Osteoblast (primary cell): Measurements from ENCODE around the gene INHA. TPM values are rescaled to one million over a fixed set of nuclear protein-coding genes. Genes with fewer than 3 reads are reported as not detected.

Experiments used
- DNase-seq: peaks from one replicate; pipeline ENCODE4 v3.0.0; 2011; ENCODE audit warnings: low spot score, mixed read lengths; ENCODE audit not compliant: insufficient read length; ENCODE audit errors: missing footprints
- H2AFZ ChIP-seq: 2 replicates; pipeline ENCODE4 v1.6.0; 2011; ENCODE audit warnings: mild to moderate bottlenecking, low read length
- H3K27ac ChIP-seq: 2 replicates; pipeline ENCODE4 v1.5.1; 2011; ENCODE audit warnings: mild to moderate bottlenecking, low read depth, low read length, moderate library complexity
- H3K27me3 ChIP-seq: 2 replicates; pipeline ENCODE4 v1.6.0; 2012; ENCODE audit warnings: mild to moderate bottlenecking, control low read depth, inconsistent platforms, low read length, moderate library complexity; ENCODE audit not compliant: insufficient read depth
- H3K36me3 ChIP-seq: 2 replicates; pipeline ENCODE4 v1.5.1; 2011; ENCODE audit warnings: mild to moderate bottlenecking, low read length, control low read depth, moderate library complexity; ENCODE audit not compliant: insufficient read depth
- H3K4me1 ChIP-seq: 2 replicates; pipeline ENCODE4 v1.5.1; 2011; ENCODE audit warnings: mild to moderate bottlenecking, low read length, control low read depth, moderate library complexity; ENCODE audit not compliant: insufficient read depth
- H3K4me2 ChIP-seq: 2 replicates; pipeline ENCODE4 v1.6.0; 2011; ENCODE audit warnings: mild to moderate bottlenecking, low read length; ENCODE audit not compliant: insufficient read depth
- H3K4me3 ChIP-seq: fragments of 200-600 bp; sonication (generic); 3 replicates; pipeline ENCODE4 v1.5.1; 2012; ENCODE audit warnings: mild to moderate bottlenecking, low read length, inconsistent platforms; ENCODE audit not compliant: insufficient read depth
- H3K79me2 ChIP-seq: 2 replicates; pipeline ENCODE4 v1.6.0; 2012; ENCODE audit warnings: mild to moderate bottlenecking, low read length, control low read depth, inconsistent platforms; ENCODE audit not compliant: insufficient read depth
- H3K9me3 ChIP-seq: 2 replicates; pipeline ENCODE4 v1.5.1; 2011; ENCODE audit warnings: low read depth, low read length, control low read depth
- H4K20me1 ChIP-seq: 2 replicates; pipeline ENCODE4 v1.6.0; 2012; ENCODE audit warnings: mild to moderate bottlenecking, low read length, control low read depth; ENCODE audit not compliant: insufficient read depth
- CTCF ChIP-seq: IDR thresholded peaks from 2 replicates; pipeline ENCODE4 v1.5.1; 2011; ENCODE audit warnings: mild to moderate bottlenecking, low read depth, low read length, moderate library complexity; ENCODE audit errors: extremely low read depth
- total RNA-seq: library from RNA; depleted of rRNA; stranded (reverse); fragments of >200 nt; gene quantifications from 2 replicates; pipeline ENCODE4 v1.2.3, GENCODE V29; 2012

Gene INHA
- total RNA-seq, 1 donor = under 0.01 TPM

- no peaks in the 10 kb centered on the region for H3K9me3 ChIP-seq
- peak; percentile 72 for DNase-seq
- H2AFZ ChIP-seq = no peak overlapping the region
- H4K20me1 ChIP-seq = no peaks in the 10 kb centered on the region
- H3K4me2 ChIP-seq = no peak overlapping the region
- no peak for TF ChIP-seq CTCF
- H3K4me3 ChIP-seq = no peak overlapping the region
- no peaks in the 10 kb centered on the region for H3K79me2 ChIP-seq
- H3K27ac ChIP-seq = no peak overlapping the region
- H3K27me3 ChIP-seq = no peaks in the 10 kb centered on the region
- no peaks in the 10 kb centered on the region for H3K4me1 ChIP-seq
- H3K36me3 ChIP-seq = peaks cover 9% of the 10 kb centered on the region
These were observed 43.8 kb downstream of the INHA start for GRCh38 chr2:219615894-219616293.

- no peak overlapping the region for H3K4me3 ChIP-seq
- H3K36me3 ChIP-seq = peaks cover 9% of the 10 kb centered on the region
- no peak overlapping the region for H3K27ac ChIP-seq
- DNase-seq = peak; percentile 48
- H3K9me3 ChIP-seq = no peaks in the 10 kb centered on the region
- no peak overlapping the region for H2AFZ ChIP-seq
- H4K20me1 ChIP-seq = no peaks in the 10 kb centered on the region
- no peaks in the 10 kb centered on the region for H3K27me3 ChIP-seq
- H3K4me2 ChIP-seq = no peak overlapping the region
- no peak for TF ChIP-seq CTCF
- H3K79me2 ChIP-seq = no peaks in the 10 kb centered on the region
- no peaks in the 10 kb centered on the region for H3K4me1 ChIP-seq
These were observed 44.4 kb downstream of the INHA start for GRCh38 chr2:219616550-219616949.

GRCh38 chr2:219618733-219619122 lies 46.6 kb downstream of the INHA start:
- Histone ChIP-seq H2AFZ (no peak overlapping the region), H3K4me3 (no peak overlapping the region), H3K9me3 (no peaks in the 10 kb centered on the region), H3K36me3 (peaks cover 9% of the 10 kb centered on the region), H3K27me3 (no peaks in the 10 kb centered on the region), H4K20me1 (no peaks in the 10 kb centered on the region), H3K79me2 (no peaks in the 10 kb centered on the region), H3K4me1 (no peaks in the 10 kb centered on the region), H3K27ac (no peak overlapping the region), H3K4me2 (no peak overlapping the region)
- no peak for TF ChIP-seq CTCF
- no peak for DNase-seq

GRCh38 chr2:219619235-219619634 lies 47.1 kb downstream of the INHA start:
- TF ChIP-seq CTCF = no peak

More at GRCh38 chr2:219619235-219619634, 47.1 kb downstream of the INHA start:
- Histone ChIP-seq H3K9me3 (no peaks in the 10 kb centered on the region), H4K20me1 (no peaks in the 10 kb centered on the region), H3K27me3 (no peaks in the 10 kb centered on the region), H3K4me3 (no peak overlapping the region), H3K27ac (no peak overlapping the region), H2AFZ (no peak overlapping the region), H3K4me2 (no peak overlapping the region), H3K4me1 (no peaks in the 10 kb centered on the region), H3K79me2 (no peaks in the 10 kb centered on the region), H3K36me3 (peaks cover 9% of the 10 kb centered on the region)
- peak; percentile 79 for DNase-seq
